ENCODE results near the gene GLYATL3. TPM values are rescaled to one million over a fixed set of nuclear protein-coding genes. Genes with fewer than 3 reads are reported as not detected.
A peak's percentile ranks its signal among the peaks of the same experiment; 100 is the strongest.

GLYATL3 gene
- total RNA-seq, 1 donor from 2014 or later, result not detected

- Mint-ChIP-seq H3K4me3 (no peak overlapping the region), H3K9me3 (no peaks in the 10 kb centered on the region), H3K4me1 (no peaks in the 10 kb centered on the region), H3K27ac (no peak overlapping the region), H3K36me3 (ENCODE audit: low read depth) (no peaks in the 10 kb centered on the region), H3K27me3 (peaks cover 19% of the 10 kb centered on the region)
- intact Hi-C loops (cut with micrococcal nuclease), result no loop called here
- no peak for DNase-seq
Measured at GRCh38 chr6:49543087-49543858, 43.5 kb downstream of the GLYATL3 start.

GRCh38 chr6:49546331-49546730, 46.6 kb downstream of the GLYATL3 start:
- H3K27me3 Mint-ChIP-seq, result peaks cover 37% of the 10 kb centered on the region
- intact Hi-C loops (cut with micrococcal nuclease), result no loop called here
- H3K4me3 Mint-ChIP-seq, result no peak overlapping the region
- no peaks in the 10 kb centered on the region for H3K36me3 Mint-ChIP-seq (ENCODE audit: low read depth)
- no peak for DNase-seq
- no peaks in the 10 kb centered on the region for H3K9me3 Mint-ChIP-seq
- H3K27ac Mint-ChIP-seq, result no peak overlapping the region
- H3K4me1 Mint-ChIP-seq, result peaks cover 10% of the 10 kb centered on the region

- peak; percentile 24 for DNase-seq
- Mint-ChIP-seq H3K27ac (no peak overlapping the region), H3K27me3 (peaks cover 39% of the 10 kb centered on the region), H3K36me3 (ENCODE audit: low read depth) (no peaks in the 10 kb centered on the region), H3K4me3 (no peak overlapping the region), H3K4me1 (peaks cover 17% of the 10 kb centered on the region), H3K9me3 (no peaks in the 10 kb centered on the region)
- intact Hi-C loops (cut with micrococcal nuclease), result no loop called here
Measured at GRCh38 chr6:49548613-49549304, 49.0 kb downstream of the GLYATL3 start.

- DNase-seq, result peak; percentile 16
- Mint-ChIP-seq H3K4me1 (peaks cover 18% of the 10 kb centered on the region), H3K27me3 (peaks cover 41% of the 10 kb centered on the region), H3K4me3 (peak overlapping the region; percentile 83), H3K36me3 (ENCODE audit: low read depth) (no peaks in the 10 kb centered on the region), H3K27ac (peak overlapping the region; percentile 10), H3K9me3 (no peaks in the 10 kb centered on the region)
- intact Hi-C loops (cut with micrococcal nuclease), result loop anchor here (2.0 kb wide), 1 partner anchor 87 kb away; the partner anchor contains the start of genes CENPQ and MMUT
Measured at GRCh38 chr6:49549691-49550491, 50.2 kb downstream of the GLYATL3 start.

GRCh38 chr6:49550492-49551077, 50.9 kb downstream of the GLYATL3 start, which contains the start of gene C6orf141:
TSS of gene C6orf141 (plus strand) at chr6:49550668. CDS start at chr6:49550793, 125 bp downstream.
- Mint-ChIP-seq H3K9me3 (no peaks in the 10 kb centered on the region), H3K27ac (peak within 1 kb of the TSS; percentile 42), H3K27me3 (peaks cover 39% of the 10 kb centered on the region), H3K4me1 (peaks cover 18% of the 10 kb centered on the region), H3K4me3 (peak within 1 kb of the TSS; percentile 83), H3K36me3 (ENCODE audit: low read depth) (no peaks in the 10 kb centered on the region)
- intact Hi-C loops (cut with micrococcal nuclease), result loop anchor here (2.0 kb wide), 1 partner anchor 88 kb away; the partner anchor contains the start of genes CENPQ and MMUT
- DNase-seq, result peak; percentile 80

GRCh38 chr6:49551078-49551865, 51.5 kb downstream of the GLYATL3 start:
- Mint-ChIP-seq H3K27ac (peak overlapping the region; percentile 42), H3K36me3 (ENCODE audit: low read depth) (no peaks in the 10 kb centered on the region), H3K4me1 (peaks cover 21% of the 10 kb centered on the region), H3K4me3 (peak overlapping the region; percentile 83), H3K27me3 (peaks cover 39% of the 10 kb centered on the region), H3K9me3 (no peaks in the 10 kb centered on the region)
- DNase-seq, result peak; percentile 69
- intact Hi-C loops (cut with micrococcal nuclease), result loop anchor here (2.0 kb wide), 1 partner anchor 88 kb away; the partner anchor contains the start of genes CENPQ and MMUT

- H3K4me1 Mint-ChIP-seq, result peaks cover 24% of the 10 kb centered on the region
- H3K27me3 Mint-ChIP-seq, result peaks cover 37% of the 10 kb centered on the region
- no peaks in the 10 kb centered on the region for H3K36me3 Mint-ChIP-seq (ENCODE audit: low read depth)
Measured at GRCh38 chr6:49551866-49552129, 52.1 kb downstream of the GLYATL3 start.

GRCh38 chr6:49552596-49552995, 52.9 kb downstream of the GLYATL3 start:
- H3K36me3 Mint-ChIP-seq (ENCODE audit: low read depth), result no peaks in the 10 kb centered on the region
- no peak overlapping the region for H3K27ac Mint-ChIP-seq
- DNase-seq, result no peak
- peaks cover 24% of the 10 kb centered on the region for H3K4me1 Mint-ChIP-seq
- intact Hi-C loops (cut with micrococcal nuclease), result no loop called here
- peaks cover 30% of the 10 kb centered on the region for H3K27me3 Mint-ChIP-seq
- H3K9me3 Mint-ChIP-seq, result no peaks in the 10 kb centered on the region
- no peak overlapping the region for H3K4me3 Mint-ChIP-seq

More at GRCh38 chr6:49551866-49552129, 52.1 kb downstream of the GLYATL3 start:
- DNase-seq, result peak; percentile 66
- peak overlapping the region; percentile 42 for H3K27ac Mint-ChIP-seq
- intact Hi-C loops (cut with micrococcal nuclease), result loop anchor here (2.0 kb wide), 1 partner anchor 89 kb away; the partner anchor contains the start of genes CENPQ and MMUT
- no peaks in the 10 kb centered on the region for H3K9me3 Mint-ChIP-seq
- peak overlapping the region; percentile 83 for H3K4me3 Mint-ChIP-seq

GRCh38 chr6:49553384-49553783, 53.7 kb downstream of the GLYATL3 start:
- Mint-ChIP-seq H3K36me3 (ENCODE audit: low read depth) (no peaks in the 10 kb centered on the region), H3K27ac (no peak overlapping the region), H3K4me3 (no peak overlapping the region), H3K4me1 (peaks cover 24% of the 10 kb centered on the region), H3K9me3 (no peaks in the 10 kb centered on the region), H3K27me3 (peaks cover 25% of the 10 kb centered on the region)
- no peak for DNase-seq
- intact Hi-C loops (cut with micrococcal nuclease), result no loop called here

- intact Hi-C loops (cut with micrococcal nuclease), result no loop called here
- H3K27me3 Mint-ChIP-seq, result peaks cover 7% of the 10 kb centered on the region
- H3K27ac Mint-ChIP-seq, result no peak overlapping the region
- no peaks in the 10 kb centered on the region for H3K9me3 Mint-ChIP-seq
- H3K36me3 Mint-ChIP-seq (ENCODE audit: low read depth), result no peaks in the 10 kb centered on the region
- no peak overlapping the region for H3K4me3 Mint-ChIP-seq
- H3K4me1 Mint-ChIP-seq, result peaks cover 18% of the 10 kb centered on the region
- DNase-seq, result no peak
Measured at GRCh38 chr6:49555951-49556350, 56.2 kb downstream of the GLYATL3 start.

GRCh38 chr6:49556429-49556837, 56.7 kb downstream of the GLYATL3 start:
- Mint-ChIP-seq H3K27me3 (peaks cover 7% of the 10 kb centered on the region), H3K9me3 (no peaks in the 10 kb centered on the region), H3K27ac (no peak overlapping the region), H3K36me3 (ENCODE audit: low read depth) (no peaks in the 10 kb centered on the region), H3K4me1 (peaks cover 13% of the 10 kb centered on the region), H3K4me3 (no peak overlapping the region)
- peak; percentile 61 for DNase-seq
- intact Hi-C loops (cut with micrococcal nuclease), result no loop called here

GRCh38 chr6:49557177-49557576, 57.5 kb downstream of the GLYATL3 start:
- no peak for DNase-seq
- Mint-ChIP-seq H3K27me3 (peaks cover 3% of the 10 kb centered on the region), H3K9me3 (no peaks in the 10 kb centered on the region), H3K4me1 (peaks cover 7% of the 10 kb centered on the region), H3K4me3 (no peak overlapping the region), H3K36me3 (ENCODE audit: low read depth) (no peaks in the 10 kb centered on the region), H3K27ac (no peak overlapping the region)
- intact Hi-C loops (cut with micrococcal nuclease), result no loop called here

GRCh38 chr6:49558238-49558637, 58.5 kb downstream of the GLYATL3 start:
- no peaks in the 10 kb centered on the region for H3K36me3 Mint-ChIP-seq (ENCODE audit: low read depth)

More at GRCh38 chr6:49558238-49558637, 58.5 kb downstream of the GLYATL3 start:
- no peak overlapping the region for H3K27ac Mint-ChIP-seq
- no peak overlapping the region for H3K4me3 Mint-ChIP-seq
- H3K4me1 Mint-ChIP-seq, result peaks cover 7% of the 10 kb centered on the region
- no peak for DNase-seq
- intact Hi-C loops (cut with micrococcal nuclease), result no loop called here
- peaks cover 3% of the 10 kb centered on the region for H3K27me3 Mint-ChIP-seq
- H3K9me3 Mint-ChIP-seq, result no peaks in the 10 kb centered on the region

All from activated CD4-positive, alpha-beta T cell treated with anti-CD3 and anti-CD28 coated beads, Interleukin-2, amount 10 ng/mL, durations not matched to agents 24 days and 14 days (primary cell).